Vagina (tissue), 2 donors: ENCODE results near the gene CDK1.

Source experiments
- CTCF ChIP-seq, 3 experiments: fragments of 450-650 bp in 2 of 3; fragments of 200-600 bp in 1 of 3; sonication (generic) in 1 of 3; IDR thresholded peaks; one replicate each; pipeline ENCODE4 v1.5.1; 2017 to 2019; ENCODE audit warnings: antibody characterized with exemption in 3 of 3, mild to moderate bottlenecking in 2 of 3, moderate library complexity in 2 of 3
- POLR2AphosphoS5 ChIP-seq, 2 donors: sonication (generic); formaldehyde crosslinking; IDR thresholded peaks; one replicate each; pipeline ENCODE4 v1.9.0; 2017; ENCODE audit warnings: antibody characterized with exemption in 2 of 2, mild to moderate bottlenecking in 2 of 2, low read depth in 1 of 2; ENCODE audit not compliant: insufficient read depth in 1 of 2

- TF ChIP-seq CTCF (IDR thresholded peaks at IDR 0.05) (no peak), POLR2AphosphoS5 (IDR thresholded peaks at IDR 0.05; ENCODE audit: insufficient read depth in 1 of 2, low read depth in 1 of 2) (no peak)
These were observed 30.3 kb upstream of the CDK1 start for GRCh38 chr10:60747817-60748469.
